Stimulated activated naive CD4-positive, alpha-beta T cell treated with Interleukin-2 at 50 U/mL for 16 hours (primary cell): Measurements from ENCODE around the gene FRMD8.

Experiments used
- DNase-seq: peaks from one replicate; lab custom pipeline; 2025; lab: John Stamatoyannopoulos, UW

The FRMD8 gene

GRCh38 chr11:65386307-65387140 lies at the start of gene FRMD8:
Gene FRMD8, plus strand, starts transcription at chr11:65386637. Its CDS starts 400 bp downstream, at chr11:65387037.
- DNase-seq: peak; percentile 83

DNA sequence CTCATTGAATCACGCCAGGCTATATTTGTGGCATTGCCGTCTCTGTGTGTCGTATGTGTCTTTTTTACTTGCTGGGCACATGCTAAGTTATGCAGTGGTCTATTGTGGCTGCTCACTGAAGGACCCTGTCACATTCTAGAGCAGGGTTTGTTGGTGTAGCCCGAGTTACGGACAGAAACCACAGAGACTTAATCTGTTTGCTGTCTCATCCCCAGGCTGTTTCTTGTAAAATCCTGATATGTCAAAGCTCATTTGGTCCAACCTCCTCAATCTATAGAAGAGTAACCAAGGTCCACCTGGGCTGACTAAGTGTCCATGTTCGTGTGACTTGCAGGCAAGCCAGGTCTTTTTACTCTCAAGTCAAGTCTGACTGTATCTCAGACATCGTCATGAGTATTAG lies 47.8 kb upstream of the FRMD8 start:
- DNase-seq: no peak

- DNase-seq: no peak
Measured at GRCh38 chr11:65340226-65340625, 46.2 kb upstream of the FRMD8 start.

GRCh38 chr11:65341856-65342255 lies 44.6 kb upstream of the FRMD8 start:
- no peak for DNase-seq

- no peak for DNase-seq
Measured at GRCh38 chr11:65351511-65351910, 34.9 kb upstream of the FRMD8 start.

- no peak for DNase-seq
Measured at GRCh38 chr11:65352783-65353182, 33.7 kb upstream of the FRMD8 start.

GRCh38 chr11:65353376-65353775 lies 33.1 kb upstream of the FRMD8 start:
- no peak for DNase-seq

DNA sequence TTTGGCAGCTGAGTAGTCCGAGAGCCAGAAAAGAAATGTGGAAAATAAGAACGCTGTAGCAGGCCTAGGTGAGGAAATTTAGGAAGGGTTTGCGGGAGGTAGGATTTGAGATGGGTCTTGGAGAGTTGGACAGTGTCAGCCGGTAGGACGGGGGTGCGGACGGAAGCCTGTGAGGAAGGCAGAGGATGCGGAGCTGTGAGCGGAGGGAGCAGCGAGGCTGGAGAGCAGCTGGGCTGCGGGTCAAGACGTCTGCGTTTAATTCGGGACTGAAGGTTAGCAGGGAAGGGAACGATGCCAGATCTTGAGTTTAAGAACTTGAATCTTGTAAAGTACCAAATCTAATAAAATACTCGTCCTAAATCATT lies 32.6 kb upstream of the FRMD8 start:
- DNase-seq: no peak

GRCh38 chr11:65354265-65355012 lies 32.0 kb upstream of the FRMD8 start, which contains the start of gene TIGD3:
Gene TIGD3, plus strand, starts transcription at chr11:65354751. Its CDS starts 1,058 bp downstream, at chr11:65355809.
- peak; percentile 97 for DNase-seq

DNA sequence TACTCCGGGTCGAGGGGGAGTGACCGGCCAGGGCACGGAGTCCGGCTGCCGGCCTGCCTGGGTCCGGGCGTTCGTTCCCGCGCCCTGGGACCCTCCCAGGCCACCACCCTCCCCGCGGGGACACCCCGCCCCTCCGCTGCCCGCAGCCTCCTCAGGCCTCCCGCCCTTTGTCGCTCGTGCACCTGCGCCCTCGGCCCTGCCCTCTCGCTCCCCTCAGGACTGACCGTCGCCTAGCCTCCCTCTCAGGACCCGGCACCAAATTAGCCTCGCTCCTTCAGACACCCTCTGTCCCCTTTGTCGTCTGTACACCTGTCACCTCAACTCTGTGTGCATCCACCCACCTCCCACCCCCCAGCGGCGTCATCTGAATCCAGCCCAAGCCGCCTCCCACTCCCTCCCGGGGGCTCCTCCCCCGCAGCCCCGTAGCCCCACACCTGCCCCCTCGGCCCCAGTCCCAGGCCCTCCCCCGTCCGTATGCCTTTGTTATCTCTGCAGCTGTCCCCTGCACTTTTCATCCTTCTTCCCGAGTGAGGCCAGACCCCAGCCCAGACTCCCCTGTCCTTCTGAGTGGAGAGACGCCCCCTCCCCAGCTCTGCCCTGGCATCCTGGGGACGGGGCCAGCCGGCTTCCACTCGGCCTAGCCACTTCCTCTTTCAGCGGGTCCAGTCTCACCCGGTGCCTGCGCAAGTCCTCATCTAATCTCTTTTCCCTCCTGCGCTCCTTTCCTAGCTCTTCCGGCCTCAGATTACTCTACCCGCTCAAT lies 31.2 kb upstream of the FRMD8 start:
- DNase-seq: peak; percentile 56

- DNase-seq: no peak
Measured at GRCh38 chr11:65355776-65356393, 30.6 kb upstream of the FRMD8 start.

DNA sequence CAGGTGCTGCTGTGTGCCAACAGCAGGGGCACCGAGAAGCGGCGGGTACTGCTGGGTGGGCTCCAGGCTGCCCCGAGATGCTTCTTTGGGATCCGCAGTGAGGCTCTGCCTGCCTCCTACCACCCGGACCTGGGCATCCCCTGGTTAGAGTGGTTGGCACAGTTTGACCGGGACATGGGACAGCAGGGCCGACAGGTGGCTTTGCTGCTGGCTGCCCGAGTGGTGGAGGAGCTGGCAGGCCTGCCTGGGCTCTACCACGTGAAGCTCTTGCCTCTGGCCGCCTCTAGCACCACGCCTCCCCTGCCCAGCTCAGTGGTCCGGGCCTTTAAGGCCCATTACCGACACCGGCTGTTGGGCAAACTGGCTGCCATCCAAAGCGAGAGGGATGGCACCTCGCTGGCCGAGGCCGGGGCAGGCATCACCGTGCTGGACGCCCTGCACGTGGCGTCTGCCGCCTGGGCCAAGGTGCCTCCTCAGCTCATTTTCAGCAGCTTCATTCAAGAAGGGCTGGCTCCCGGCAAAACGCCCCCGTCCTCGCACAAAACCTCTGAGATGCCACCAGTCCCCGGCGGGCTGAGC lies 30.0 kb upstream of the FRMD8 start:
- no peak for DNase-seq

DNA sequence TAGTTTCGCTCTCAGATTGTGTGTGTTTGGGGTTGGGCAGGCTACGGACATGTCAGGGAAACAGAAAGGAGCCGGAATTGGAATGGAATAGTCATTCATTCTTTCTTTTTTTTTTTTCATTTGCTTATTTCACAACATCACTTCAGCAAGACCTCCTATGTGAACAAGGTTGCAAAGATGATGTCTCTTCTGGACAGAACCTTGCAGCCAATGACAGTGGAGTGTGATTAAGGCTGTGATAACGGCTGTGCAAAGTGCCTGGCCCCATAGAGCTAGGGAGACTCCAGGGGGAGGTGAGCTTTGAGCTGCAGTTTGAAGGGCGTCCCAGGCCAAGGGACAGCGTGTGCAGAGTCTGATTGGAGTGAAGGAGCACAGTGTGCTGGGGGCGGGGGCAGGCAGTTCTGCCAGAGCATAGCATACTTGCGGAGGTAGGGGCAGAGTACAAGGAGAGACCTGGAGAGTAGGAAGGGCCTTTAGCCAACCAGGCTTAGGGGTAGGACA lies 28.5 kb upstream of the FRMD8 start:
- no peak for DNase-seq

GRCh38 chr11:65362320-65362931 lies 24.0 kb upstream of the FRMD8 start:
- DNase-seq: no peak

- no peak for DNase-seq
Measured at GRCh38 chr11:65362966-65363365, 23.5 kb upstream of the FRMD8 start.

GRCh38 chr11:65363770-65364169 lies 22.7 kb upstream of the FRMD8 start:
- DNase-seq: no peak

DNA sequence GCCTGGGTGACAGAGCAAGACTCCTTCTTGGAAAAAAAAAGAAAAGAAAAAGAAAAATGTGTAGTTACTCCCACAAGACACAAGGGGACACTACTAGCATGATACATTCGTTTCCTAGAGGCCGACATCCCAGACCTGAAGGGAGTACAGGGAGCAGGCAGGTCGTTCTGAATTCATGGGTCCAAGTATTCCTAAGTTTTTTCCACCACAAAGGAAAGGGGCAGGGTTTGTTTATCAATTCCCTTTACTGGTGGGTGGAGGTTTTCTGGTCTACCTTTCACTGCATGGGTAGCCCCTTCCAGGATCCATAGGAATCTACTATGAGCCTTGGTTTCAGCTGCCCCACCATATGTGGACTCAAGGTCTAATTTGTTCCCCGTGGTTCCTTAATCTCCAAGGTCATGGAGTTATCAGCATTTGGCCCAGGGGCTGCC lies 20.1 kb upstream of the FRMD8 start:
- no peak for DNase-seq

DNA sequence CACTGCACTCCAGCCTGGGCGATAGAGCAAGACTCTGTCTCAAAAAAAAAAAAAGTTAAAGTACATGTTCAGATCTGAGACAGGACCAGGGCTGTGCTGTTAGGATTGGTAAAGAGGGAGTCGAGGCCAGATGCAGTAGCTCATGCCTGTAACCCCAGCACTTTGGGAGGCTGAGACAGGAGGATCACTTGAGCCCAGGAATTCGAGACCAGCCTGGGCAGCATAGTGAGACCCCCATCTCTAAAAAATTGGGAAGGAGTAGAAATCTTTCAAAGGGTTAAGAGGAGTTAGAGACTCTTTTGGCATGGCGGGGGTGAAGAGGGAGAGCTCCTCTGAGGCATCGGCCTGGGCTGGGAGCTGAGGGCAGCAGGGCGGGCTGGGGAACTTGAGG lies 15.8 kb upstream of the FRMD8 start:
- no peak for DNase-seq

GRCh38 chr11:65373839-65374580 lies 12.4 kb upstream of the FRMD8 start:
- no peak for DNase-seq

DNA sequence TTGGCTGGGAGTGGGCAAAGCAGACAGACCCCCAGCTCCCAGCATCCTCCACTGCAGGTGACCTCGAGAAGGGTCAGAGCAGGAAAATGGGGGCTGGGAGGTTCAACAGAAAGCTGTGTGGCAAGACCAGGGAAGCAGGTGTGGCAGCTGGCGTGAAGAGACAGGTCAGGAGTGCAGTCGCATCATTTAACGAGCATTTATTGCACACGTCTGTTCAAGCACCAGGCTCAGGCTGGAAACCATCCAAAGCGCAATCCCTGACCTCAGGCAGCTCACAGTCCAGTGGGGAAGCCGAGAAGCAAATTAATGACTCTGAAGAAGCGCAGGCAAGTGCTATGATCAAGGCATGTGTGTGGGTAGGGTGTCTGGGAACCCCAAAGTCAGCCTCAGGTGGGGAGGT lies 11.4 kb upstream of the FRMD8 start:
- no peak for DNase-seq
